GM20000 (cell line): ENCODE data around the gene APEH.

Experiments
- DNase-seq: peaks from one replicate; pipeline ENCODE4 v3.0.0; 2012; ENCODE audit warnings: low spot score
- TF ChIP-seq, protein P1 (sequence below): IDR thresholded peaks from 2 replicates; pipeline ENCODE4 v1.5.1; 2012; ENCODE audit warnings: mild to moderate bottlenecking, control low read depth; ENCODE audit errors: extremely low read depth, missing control alignments

Gene APEH

DNA sequence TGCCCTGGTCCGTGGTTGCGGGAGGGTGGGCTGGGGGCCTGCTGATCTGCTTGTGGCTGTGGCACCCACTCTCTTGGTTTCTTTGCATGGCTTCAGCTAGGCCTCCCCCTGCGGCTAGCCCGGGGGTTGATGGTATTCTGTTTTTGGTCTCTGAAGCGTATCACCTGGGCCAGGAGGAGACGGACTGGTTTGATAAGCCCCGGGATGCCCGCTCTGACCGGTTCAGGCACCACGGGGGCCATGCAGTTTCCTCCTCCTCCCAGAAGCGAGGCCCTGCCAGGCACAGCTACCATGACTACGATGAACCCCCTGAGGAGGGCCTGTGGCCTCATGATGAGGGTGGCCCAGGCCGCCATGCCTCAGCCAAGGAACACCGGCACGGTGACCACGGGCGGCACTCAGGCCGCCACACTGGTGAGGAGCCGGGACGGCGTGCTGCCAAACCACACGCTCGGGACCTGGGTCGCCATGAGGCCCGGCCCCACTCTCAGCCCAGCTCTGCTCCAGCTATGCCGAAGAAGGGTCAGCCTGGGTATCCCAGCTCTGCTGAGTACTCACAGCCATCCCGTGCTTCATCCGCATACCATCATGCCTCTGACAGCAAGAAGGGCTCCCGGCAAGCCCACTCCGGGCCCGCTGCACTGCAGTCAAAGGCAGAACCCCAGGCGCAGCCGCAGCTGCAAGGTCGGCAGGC is 11.3 kb upstream of the APEH start:
- DNase-seq = no peak
- TF ChIP-seq, protein P1, sequence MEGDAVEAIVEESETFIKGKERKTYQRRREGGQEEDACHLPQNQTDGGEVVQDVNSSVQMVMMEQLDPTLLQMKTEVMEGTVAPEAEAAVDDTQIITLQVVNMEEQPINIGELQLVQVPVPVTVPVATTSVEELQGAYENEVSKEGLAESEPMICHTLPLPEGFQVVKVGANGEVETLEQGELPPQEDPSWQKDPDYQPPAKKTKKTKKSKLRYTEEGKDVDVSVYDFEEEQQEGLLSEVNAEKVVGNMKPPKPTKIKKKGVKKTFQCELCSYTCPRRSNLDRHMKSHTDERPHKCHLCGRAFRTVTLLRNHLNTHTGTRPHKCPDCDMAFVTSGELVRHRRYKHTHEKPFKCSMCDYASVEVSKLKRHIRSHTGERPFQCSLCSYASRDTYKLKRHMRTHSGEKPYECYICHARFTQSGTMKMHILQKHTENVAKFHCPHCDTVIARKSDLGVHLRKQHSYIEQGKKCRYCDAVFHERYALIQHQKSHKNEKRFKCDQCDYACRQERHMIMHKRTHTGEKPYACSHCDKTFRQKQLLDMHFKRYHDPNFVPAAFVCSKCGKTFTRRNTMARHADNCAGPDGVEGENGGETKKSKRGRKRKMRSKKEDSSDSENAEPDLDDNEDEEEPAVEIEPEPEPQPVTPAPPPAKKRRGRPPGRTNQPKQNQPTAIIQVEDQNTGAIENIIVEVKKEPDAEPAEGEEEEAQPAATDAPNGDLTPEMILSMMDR = no peak

DNA sequence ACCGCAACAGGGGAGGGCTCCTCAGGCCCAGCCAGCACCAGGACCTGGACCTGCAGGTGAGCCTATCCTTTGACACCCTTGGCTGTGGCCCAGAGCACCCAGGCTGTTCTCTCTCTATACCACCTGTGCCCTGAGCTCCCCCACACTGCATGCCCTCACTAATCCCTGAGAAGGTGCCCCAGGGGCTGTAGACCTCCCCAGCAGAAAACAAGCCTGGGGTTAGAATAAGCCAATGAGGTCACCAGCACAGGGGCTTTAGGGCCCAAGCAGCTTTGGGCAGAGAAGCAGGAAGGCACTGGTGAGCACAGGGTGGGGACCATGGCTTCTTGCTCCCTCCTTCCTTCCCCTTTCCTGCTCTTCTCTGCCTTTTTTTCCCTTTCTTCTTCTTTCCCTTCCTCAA is 10.3 kb upstream of the APEH start:
- TF ChIP-seq, protein P1 = no peak
- DNase-seq = no peak

DNA sequence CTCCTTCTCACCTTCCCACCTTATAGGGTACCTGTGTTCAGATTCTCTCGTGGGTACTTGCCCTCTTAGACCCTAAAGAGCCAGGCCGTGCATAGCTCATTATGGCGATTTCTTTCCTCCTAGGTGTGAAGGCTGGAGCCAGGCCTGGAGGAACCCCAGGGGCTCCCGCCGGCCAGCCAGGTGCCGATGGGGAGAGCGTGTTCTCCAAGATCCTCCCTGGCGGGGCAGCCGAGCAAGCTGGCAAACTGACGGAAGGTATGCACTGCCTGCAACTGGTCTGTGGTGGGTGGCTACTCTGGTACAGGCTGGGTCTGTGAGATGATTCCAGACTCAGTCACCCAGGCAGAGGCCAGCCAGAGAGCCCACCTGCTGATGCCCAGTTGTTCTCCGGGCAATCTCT is 9.9 kb upstream of the APEH start:
- TF ChIP-seq, protein P1 = no peak
- DNase-seq = no peak

DNA sequence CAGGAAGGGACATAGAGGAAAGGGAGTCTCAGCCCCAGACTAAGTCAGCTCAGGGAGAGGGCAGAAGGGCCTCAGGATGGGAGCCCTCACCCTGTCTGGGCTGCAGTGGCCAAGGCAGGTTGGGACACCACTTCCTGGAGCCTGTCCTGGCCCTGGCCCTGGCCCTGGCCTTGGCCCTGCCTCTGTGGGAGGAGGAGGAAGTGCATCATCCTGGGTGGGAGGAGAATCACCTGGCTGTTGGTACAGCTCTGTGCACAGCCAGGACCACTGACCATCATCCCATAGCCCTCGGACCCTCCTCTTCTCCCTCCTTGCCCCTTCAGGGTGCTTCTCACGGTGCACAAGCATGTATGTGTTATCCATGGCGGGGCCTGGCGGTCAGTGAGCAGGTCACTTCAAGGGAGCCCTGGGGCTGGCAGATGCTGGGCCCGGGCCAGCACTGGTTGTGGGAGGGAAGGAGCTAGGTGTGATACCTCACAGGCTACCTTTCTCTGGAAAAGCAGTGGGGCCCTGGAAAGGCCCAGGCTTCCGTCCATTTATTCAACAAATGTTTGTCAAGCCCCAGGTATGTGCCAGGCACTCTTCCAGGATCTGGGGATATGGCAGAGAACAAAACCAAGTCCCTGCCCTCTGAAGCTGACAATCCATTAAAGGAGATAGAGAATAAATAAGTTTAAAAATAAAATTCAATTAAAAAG is 8.2 kb upstream of the APEH start:
- DNase-seq = no peak
- TF ChIP-seq, protein P1 = no peak

DNA sequence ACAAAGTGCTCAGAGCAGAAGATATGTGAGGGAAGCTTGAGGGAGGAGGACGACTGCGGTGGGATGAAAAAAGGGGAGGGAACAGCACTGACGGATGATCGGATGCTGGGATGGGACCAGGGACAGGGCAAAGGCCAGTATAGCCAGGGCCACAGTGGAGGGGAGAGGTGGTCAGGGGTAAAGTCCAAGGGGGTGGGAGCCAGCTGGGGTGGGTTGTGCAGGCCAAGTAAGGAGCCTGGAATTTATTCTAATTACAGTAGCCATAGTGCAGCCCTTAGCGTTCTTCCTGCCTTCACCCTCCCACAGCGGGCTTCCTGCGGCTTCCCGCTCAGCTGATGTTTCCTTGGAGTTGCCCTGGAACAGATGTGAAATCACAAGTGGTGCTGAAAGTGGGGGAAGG is 7.6 kb upstream of the APEH start:
- DNase-seq = no peak
- TF ChIP-seq, protein P1 = no peak

DNA sequence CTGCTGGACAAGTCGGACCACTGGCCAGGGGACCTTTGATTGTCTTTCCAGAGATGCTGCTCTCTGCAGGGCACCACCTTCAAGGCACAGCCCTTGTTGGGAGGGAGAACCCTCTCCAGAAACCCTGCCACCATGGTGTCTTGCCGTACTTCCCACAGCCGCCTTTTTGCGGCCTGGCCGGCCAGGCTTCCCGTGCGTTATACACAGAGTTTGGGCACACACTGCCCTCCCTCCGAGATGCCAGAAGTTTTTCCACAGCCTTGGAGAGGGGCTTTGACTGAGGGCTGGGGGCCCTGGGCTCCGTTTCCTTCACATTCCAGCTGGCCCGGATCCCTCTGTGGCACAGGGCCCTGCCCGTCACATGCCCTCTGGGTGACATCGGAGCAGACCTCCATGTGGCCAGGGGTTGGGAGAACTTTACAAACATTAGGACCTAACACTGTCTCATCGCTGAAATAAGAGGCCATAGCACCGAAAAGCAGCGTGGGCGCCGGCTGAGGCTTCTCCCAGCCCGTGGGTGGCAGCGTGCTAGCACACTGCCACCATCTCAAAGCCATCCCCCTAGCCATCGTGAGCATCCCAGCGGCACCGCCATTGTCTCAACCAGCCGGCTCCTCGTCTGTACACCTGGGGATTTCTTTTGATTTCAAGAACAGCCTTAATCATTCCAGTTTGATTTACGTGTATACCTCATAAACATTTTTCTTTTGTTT is 6.3 kb upstream of the APEH start:
- TF ChIP-seq, protein P1 = no peak
- DNase-seq = no peak

DNA sequence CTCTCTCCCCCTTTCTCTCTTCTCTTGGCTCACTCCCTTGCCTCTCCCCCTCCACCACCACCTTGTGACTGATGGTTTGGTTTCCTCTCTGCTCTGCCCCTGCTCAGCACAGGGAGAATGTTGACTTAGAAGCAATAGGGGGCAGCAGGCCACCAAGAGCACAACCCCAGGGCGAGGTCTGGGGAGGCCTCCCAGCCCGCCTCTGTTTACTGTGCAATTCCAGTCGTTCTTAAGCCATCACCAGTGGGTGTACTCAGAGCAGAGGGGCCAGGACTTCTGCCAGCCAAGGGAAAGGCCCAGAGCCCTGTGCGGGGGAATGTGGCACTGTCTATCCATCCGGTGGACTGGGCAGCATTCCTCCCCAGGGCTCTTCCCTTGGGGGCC is 5.7 kb upstream of the APEH start:
- DNase-seq = no peak
- TF ChIP-seq, protein P1 = no peak
